Occipital lobe (tissue), 2 donors: ENCODE data around the gene MDK. TPM values are rescaled to one million over a fixed set of nuclear protein-coding genes. Genes with fewer than 3 reads are reported as not detected.
A peak's percentile ranks its signal among the peaks of the same experiment; 100 is the strongest.

Experiments
- DNase-seq: peaks from one replicate; lab custom pipeline; 2025; lab: John Stamatoyannopoulos, UW
- total RNA-seq: library from RNA; depleted of rRNA; stranded (reverse); fragments of >200 nt; gene quantifications from one replicate; pipeline ENCODE4 v1.2.3, GENCODE V29; 2014

The MDK gene
- total RNA-seq, result 15.1 TPM

DNA sequence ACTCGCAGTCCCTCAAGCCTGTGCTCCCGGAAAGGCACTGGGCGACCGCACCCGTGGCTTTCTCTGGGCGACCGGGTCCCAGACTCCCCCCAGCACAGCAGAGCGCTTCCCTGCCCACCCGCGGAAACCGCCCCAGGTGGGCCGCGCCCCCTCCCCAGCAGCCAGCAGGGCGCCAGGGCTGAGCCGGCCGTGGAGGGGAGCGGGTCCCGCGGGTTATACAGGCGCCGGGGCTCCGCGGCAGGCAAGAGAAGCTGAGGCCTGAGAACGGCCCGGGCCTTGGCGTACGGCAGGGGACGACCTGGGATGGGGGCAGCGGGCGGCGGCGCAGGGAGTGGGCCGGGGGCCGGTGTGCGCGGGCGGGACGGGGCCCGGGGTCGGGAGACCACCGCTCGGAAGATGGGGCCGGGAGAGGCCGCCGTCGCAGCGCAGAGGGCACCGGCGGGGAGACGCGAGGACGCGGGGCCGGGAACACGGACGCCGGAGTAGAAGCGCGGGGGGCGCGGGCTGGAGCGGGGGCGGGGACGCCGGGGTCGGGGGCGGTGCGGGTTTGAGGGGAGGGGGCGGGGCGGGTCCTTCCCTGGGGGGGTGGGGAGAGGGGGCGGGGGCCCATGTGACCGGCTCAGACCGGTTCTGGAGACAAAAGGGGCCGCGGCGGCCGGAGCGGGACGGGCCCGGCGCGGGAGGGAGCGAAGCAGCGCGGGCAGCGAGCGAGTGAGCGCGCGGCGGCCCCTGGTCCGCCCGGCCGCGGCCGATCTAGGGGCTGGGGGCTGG lies at the start of gene MDK:
Gene MDK (plus strand): TSS at position 622 of the 771 bp plus-strand sequence. CDS start 389 bp downstream, outside the sequence.
- no peak for DNase-seq

GRCh38 chr11:46332093-46332567 lies 49.3 kb upstream of the MDK start:
- DNase-seq, result no peak

DNA sequence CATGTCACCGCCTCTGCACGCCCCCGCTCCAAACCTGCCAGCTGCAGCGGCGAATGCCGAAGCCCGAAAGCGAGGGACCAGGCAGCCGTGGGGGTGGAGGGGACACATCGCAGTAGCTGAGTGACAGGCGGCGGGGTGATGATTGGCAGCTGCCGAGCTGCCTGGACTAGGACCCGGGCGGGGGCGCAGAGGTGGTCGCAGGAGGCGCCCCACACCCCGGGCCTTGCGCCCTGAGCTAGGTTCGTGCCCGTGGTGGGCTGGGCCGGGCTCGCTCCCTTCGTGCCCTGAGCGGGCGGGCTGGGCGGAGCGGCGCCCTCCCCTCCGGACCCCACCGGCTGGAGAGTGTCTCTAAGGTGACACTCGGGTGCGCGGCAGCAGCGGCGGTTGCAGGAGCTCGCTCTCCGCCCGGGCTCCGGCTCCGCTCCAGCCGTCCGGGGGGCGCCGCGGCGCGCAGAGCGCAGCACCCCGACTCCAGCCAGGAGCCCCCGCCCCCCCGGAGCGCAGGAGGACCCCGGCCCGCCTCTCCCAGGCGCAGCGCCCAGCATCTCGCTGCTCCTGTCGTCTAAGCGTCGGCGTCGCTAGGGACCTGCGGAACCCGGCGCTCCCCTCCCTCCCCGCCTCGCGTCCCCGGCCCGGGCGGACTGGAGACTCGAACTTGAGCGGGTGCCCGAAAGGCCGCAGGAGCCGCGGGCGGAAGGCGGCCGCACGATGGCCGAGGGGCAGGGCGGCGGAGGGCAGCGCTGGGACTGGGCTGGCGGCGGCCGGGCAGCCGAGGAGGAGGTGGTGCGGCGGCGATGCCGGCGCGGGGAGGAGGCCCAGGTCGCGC lies 48.7 kb upstream of the MDK start:
- no peak for DNase-seq

DNA sequence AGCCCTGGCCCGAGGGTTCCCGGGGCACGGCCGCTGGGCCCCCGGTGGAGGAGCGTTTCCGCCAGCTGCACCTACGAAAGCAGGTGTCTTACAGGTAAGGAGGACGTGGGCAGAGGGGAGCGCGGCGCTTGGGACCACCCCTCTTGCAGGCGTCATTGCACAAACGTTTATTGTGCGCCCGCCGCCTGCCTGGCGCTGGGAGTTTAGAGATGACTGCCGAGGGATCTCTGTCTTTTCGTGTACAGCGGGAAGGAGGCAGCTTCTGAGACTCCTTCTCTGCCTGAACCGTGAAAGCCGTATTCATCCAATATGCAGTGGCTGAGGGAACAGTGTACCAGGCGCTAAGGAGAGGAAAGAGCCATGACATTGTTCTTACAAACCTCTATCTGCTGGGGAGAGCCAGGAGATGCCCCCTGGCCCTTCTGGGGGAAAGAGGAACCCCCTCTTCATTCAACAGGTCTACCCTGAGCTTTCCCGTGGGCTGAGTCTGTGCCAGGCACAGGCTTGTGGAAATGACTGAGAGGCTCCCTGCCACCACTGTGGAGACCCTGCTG lies 48.0 kb upstream of the MDK start:
- DNase-seq, result no peak

GRCh38 chr11:46334211-46334610 lies 47.3 kb upstream of the MDK start:
- no peak for DNase-seq

DNA sequence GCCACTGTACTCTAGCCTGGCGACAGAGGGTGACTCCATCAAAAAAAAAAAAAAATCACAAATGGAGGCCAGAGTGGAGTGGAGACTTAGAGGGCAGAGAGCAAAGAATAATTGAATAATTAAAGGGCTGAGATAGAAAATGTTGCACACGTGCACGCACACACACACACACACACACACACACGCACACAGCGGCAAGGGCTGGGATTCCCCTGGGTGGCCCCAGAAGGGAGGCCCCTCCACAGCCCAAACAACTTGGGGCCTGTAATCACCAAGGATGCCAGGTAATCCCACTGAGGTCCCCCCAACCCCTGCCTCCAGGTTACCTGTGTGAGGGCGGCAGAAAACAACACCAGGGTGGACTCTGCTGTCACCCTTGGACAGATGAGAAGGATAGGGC lies 46.2 kb upstream of the MDK start:
- DNase-seq, result no peak

DNA sequence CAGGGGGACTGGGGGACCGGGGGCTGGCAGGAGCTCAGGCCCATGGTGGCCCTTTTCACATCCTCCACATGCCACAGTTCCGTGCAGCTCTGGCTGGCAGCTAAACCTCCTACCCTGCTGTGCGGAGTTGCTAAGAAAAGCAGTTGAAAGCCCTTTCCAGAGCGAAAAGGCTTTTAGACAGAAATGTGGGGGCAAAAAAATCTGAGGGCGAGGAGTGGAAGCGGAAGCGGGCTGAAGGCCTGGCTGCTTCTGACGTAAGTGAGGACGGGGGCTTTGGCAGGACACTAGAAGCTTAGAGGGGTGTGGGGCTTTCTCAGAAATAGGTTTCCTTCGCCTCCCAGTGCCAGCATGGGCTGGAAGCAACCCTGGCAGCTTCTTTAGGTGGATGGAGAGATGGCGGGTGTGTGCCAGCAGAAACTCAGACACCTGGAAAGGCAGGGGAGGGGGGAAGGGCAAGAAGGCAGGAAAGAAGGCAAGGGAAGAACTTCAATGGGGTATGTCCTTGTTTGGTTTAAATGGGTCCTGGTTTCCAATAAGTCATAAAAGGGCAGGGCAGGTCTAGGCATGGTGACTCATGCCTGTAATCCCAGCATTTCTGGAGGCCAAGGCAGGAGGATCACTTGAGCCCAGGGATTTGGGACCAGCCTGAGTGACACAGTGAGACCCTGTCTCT lies 45.4 kb upstream of the MDK start:
- peak; percentile 61 for DNase-seq

- no peak for DNase-seq
These were observed 44.8 kb upstream of the MDK start for GRCh38 chr11:46336563-46337180.

DNA sequence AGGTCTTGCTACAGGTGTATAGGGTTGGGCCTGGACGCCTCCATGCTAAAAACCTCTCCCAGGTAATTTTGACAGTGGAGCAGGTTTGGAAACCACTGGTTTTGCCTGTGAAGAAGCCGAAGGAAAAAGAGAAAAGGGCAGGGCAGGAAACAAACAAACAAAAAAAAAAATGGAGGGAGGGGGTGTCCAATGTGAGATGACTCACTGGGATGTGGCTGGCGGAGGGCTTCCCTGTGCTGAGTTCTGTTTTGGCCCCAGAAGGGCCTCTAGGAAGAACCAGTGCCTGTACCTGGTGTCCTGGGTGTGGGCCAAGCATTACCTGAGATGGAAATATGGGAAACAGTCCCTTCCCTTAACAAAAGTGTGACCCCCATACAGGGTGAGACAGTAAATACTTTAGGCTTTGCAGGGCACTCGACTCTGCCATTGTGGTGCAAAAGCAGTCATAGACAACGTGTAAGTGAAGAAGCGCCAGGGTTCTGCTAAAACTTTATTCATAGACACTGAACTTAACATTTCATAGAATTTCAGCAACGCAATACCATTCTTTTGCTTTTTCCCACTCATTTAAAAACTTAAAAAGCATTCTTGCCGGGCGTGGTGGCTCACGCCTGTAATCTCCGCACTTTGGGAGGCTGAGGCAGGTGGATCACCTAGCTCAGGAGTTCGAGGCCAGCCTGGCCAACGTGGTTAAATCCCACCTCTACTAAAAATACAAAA lies 43.7 kb upstream of the MDK start:
- DNase-seq, result no peak

DNA sequence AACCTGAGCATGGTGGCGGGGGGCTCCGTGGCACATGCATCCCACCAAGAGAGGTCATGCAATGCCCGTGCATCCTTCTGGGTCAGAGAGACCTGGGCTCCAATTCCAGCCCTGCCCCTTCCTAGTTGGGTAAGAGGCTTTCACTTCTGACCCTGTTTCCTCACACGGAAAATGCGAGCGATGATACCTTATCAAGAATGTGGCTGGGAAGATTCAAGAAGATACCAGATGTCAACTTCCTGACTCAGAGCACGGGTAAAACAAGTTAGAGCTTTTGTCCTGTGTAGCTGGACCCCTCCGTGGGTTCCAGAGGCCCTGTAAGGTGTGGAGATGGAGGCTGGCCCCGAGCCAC lies 42.9 kb upstream of the MDK start:
- no peak for DNase-seq

DNA sequence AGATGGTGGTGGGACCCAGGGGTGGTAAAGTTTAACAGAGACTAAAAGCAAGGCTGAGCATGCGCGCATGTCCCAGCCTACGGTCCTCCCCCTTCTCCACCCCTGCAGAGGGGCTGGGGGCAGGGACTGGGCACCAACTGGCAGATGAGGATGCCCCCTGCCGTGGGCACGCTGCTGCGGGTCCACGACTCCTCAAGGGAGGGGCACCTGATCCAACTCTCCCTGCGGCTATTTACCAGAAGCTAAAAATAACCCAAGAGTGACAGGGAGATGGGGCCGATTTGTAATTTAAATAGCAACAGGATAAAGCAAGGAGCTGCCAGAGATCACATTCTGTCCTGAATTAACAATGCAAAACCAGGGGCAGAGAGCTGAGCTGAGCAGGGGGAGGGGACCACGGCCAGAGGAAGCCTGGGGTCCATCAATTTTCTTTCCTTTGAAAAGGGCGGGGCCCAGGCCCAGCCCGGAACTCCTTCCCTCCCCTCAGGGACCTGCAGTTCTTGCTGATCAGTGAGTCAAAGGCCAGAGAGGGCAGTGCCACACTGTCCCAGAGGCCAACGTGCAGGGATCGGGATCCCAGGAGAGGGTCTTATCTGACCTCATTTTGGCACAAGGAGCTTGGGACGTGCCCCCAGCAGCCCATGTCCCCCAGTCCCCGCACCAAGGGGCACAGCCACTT lies 42.3 kb upstream of the MDK start:
- no peak for DNase-seq

DNA sequence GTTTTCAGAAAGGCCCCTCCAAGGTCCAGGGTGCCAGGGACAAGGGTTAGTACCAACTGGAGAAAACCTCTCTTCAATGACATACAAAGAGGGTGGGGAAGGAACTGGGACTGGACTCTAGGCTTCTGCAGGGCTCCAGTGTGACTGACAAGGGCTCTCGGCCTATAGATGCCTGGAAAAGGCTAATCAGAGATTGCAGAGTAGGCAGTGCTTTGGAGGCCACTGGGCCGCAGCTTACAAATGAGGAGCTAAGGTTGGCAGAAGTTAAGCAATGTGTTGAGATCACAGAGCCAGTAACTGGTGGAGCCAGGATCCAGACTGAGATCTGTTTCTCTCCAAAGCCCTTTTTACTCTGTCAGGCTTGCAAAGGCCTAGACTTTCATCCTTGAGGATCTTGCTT lies 41.7 kb upstream of the MDK start:
- DNase-seq, result no peak

DNA sequence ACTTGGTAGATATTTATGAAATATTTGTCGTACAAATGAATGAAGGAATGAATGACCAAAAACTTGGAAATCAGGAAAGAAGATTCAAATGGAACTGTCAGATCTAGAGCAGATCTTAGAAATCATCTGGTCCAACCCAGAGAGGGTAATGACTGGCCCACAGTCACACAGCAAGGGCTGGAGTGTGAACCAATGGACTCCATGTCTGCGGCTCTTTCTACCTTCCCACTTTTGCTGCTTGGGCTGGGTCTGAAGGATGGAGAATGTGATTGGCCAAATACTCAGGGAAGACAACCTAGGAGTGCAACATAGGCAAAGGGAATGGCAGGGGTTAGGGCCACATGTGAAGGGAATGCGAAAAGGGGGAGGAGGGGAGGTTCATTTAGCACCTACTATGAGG lies 40.0 kb upstream of the MDK start:
- no peak for DNase-seq

DNA sequence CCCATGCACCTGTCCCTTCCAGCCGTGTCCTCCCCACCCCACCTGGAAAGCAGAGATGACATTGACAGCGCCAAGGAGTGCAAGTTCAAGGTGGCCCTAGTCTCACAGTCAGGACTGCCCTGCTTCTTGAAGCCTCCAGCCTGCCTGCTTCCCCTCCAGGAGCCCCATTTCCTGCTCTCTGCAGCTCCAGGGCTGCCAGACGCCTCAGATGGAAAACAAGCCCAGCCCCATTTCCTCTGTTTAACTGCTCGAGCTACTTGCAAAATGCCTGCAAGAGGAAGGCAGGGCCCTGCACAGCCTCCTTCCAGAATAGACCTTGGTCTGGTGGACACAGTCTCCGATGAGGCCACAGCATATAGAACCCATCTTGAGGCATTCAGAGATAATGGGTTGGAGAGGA lies 39.2 kb upstream of the MDK start:
- no peak for DNase-seq

DNA sequence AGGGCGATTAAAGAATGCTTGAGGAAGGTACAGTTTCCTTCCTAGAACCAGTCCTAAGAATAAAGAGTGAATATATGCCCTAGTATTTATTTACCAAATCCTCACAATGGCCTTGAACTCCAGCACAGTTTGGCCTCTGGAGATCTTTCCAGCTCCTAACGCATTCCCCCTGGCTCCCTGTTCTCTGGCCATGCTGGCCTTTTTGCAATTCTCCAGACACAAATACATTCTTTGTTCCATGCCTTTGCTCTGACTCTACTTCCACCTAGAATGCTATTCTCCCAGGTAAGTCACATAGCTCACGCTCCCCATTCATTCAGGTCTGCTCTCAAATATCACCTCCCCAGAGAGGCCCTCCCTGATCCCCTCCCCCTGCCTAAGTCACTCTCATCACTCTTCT lies 37.9 kb upstream of the MDK start:
- DNase-seq, result no peak

GRCh38 chr11:46345131-46345597 lies 36.3 kb upstream of the MDK start:
- no peak for DNase-seq

GRCh38 chr11:46345881-46346484 lies 35.5 kb upstream of the MDK start:
- no peak for DNase-seq

- peak; percentile 86 for DNase-seq
These were observed 34.4 kb upstream of the MDK start, which contains the start of gene DGKZ for GRCh38 chr11:46346886-46347636. Gene DGKZ, plus strand, starts transcription at chr11:46347463. Its CDS starts 197 bp downstream, at chr11:46347660.
